ENCODE measurements around the gene MCC.

The MCC gene

DNA sequence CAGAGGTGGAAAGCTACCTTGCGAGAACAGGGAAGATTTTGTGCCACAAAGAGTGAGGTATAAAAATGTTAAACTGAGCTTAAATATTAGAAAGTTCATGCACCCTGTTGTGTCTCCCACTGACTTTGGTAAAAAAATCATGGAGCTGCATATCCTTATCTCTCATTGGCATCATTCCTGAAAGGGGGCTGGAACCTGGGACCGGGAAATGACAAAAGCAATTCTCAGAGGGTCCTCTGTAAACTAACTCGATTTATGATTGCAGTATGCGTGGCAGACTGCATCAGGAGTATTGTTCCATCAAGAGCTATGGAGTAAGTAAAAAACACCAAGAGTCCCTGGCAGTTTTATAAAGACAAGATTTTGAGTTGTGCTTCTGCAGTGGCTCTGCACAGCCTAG lies 362.9 kb downstream of the MCC start:
- no peak for DNase-seq

- DNase-seq = no peak
Observed at GRCh38 chr5:113124914-113125313, 363.3 kb downstream of the MCC start.

DNA sequence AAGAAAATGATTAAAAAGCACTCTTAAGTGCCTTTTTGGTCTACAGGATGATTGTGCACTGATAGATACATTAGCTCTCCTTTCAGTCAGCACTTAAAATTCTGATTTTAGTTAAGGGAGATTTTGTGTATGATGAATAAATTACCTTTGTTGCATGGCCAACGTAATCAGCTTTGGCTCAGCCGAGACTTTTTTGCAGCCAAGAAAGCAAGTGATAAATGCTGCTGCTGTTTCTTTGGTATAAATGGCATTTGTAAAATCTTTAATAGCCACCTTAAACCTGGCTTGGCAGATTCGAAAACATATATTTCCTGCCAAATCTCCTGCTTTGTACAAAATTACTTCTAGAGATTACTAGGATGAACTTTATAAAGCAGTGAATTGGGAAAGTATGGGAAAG lies 364.0 kb downstream of the MCC start:
- DNase-seq = no peak

DNA sequence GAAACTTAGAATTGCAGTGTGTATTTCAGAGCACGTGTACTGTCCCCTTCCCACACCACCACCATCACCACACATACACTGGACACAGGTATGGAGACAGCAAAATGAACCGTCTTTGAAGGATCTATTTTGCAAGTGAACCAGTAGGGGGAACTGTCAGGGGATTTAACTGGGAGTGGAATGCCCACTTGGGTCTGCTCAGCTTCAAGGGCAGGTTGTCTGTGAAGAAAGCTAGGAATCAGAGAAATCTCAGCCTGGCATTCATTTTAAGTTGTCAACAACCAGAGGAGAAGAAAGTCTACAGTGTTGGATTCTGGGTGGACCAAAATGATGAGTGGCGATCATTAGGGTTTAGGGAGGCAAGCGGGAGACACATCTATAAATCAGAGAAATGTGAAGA lies 364.6 kb downstream of the MCC start:
- no peak for DNase-seq

- no peak for DNase-seq
Observed at GRCh38 chr5:113122053-113122452, 366.2 kb downstream of the MCC start.

- no peak for DNase-seq
Observed at GRCh38 chr5:113119246-113119924, 368.9 kb downstream of the MCC start.

GRCh38 chr5:113118765-113119164 lies 369.5 kb downstream of the MCC start:
- no peak for DNase-seq

- DNase-seq = no peak
Observed at GRCh38 chr5:113118298-113118697, 370.0 kb downstream of the MCC start.

DNA sequence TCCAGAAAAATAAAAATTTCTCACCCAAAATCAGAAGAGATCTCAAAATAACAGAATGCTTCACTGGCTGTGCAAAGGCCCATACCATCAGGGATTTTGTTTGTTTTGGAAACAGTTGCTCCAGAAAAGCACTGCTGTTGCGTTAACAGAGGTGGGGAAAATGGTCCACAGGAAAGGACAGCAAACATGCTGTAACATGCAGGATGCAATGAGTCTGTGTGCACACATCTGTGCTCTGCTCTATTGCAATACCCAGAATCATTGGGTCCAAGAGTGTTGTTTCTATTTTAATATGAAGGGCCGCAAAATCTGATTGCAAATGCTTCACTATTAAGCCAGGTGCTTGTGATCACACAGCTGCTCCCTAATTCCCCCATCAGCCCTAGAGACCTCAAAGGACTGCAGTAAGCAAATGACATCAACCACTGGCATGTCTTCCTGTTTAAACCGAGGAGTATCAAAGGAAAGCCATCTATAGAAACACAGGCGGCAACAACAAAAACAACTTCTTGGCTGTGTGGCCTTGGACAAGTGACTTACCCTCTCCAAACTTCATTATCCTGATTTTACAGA lies 370.6 kb downstream of the MCC start:
- DNase-seq = no peak

DNA sequence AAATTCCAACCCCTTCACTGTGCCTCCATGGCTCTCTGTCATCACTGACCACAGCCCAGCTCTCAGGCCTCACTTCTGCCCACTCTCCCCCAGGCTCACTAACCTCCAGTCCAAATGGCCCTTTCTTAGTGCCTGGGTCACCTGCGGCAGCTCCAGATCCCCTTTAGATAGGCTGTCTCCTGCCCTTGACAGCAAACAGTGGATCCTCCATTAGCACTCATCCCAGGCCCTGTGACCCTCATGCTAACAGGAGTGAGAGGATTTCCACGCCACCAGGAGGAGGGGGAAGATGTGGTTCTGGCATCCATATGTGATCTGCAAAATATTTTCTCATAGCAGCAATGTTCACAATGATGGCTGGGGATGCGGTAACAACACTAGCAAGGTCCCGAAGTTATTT lies 372.3 kb downstream of the MCC start:
- no peak for DNase-seq

DNA sequence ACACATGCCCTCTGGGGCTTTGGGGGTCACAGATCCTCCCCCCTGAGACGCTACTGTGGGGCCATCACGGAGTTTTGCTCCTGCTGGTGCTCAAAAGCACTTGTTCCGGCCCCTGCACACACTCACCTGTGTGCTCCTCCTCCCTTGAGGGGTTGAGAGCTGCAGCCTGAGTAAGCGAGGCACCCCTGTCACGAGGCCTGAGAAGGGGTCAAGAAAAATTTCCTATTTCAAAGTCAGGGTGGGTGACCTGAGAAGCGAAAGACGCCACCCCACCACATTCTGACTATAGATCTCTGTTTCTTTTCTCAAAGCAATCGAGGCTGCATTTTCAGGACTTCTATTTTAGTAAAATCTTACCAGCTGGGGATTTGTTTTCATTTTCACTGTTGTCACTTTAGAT lies 373.2 kb downstream of the MCC start:
- no peak for DNase-seq

GRCh38 chr5:113114559-113114958 lies 373.7 kb downstream of the MCC start:
- DNase-seq = no peak

- no peak for DNase-seq
Observed at GRCh38 chr5:113112435-113112834, 375.8 kb downstream of the MCC start.

- DNase-seq = no peak
Observed at GRCh38 chr5:113110117-113110516, 378.1 kb downstream of the MCC start.

- DNase-seq = no peak
Observed at GRCh38 chr5:113109344-113109743, 378.9 kb downstream of the MCC start.

DNA sequence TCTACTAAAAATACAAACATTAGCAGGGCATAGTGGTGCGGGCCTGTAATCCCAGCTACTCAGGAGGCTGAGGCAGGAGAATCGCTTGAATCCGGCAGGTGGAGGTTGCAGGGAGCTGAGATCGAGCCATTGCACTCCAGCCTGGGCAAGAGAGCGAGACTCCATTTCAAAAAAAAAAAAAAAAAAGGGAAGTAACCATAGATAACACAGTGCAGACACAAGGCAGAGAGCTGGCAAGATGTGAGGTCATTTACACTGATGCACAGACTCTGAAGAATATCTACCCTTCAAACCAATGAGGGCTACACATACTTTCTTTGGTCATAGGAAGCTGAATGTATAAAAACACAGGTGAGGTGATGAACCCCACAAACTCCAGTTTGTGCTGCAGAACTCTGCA lies 379.8 kb downstream of the MCC start:
- DNase-seq = no peak

- DNase-seq = no peak
Observed at GRCh38 chr5:113106821-113107220, 381.4 kb downstream of the MCC start.

- no peak for DNase-seq
Observed at GRCh38 chr5:113105693-113106280, 382.5 kb downstream of the MCC start.

DNA sequence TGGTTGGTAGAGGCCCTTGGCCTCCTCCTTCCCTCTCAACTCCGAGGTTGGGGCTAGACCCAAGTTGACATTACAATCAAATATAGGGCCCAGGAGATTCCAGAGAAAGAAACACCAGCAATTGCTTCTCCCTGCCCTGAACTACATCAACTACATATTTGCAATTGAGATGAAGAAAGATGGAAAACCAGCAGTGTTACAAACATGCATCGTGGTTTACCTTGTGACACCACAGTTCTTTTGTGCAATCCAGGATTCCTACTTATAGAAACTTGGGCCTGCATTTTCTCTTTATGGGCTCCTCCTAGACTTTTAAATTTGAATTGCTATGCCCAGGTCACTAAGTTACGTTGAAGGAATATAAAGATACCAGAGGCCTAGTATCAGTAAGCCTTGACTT lies 384.9 kb downstream of the MCC start:
- DNase-seq = no peak

- DNase-seq = no peak
Observed at GRCh38 chr5:113102121-113102531, 386.1 kb downstream of the MCC start.

GRCh38 chr5:113100981-113101380 lies 387.3 kb downstream of the MCC start:
- DNase-seq = no peak

DNA sequence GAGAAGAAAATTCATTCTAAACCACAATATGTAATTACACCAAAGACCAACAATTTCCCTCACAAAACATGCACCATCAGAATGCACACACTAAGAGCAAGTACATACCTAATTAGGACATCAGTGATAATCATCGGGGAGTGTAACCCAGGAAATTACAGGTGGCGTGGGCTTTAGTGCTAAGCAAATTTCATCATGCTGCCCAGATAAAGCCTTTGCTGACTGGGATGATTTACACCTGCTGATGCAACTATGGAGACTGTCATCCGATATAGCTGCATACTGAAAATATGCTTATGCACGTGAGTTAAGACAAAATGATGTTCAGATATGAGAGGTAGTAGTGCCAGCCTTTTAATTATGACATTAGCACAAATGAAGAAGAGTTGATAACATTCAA lies 388.4 kb downstream of the MCC start:
- DNase-seq = no peak

GRCh38 chr5:113098378-113098777 lies 389.9 kb downstream of the MCC start:
- DNase-seq = no peak

DNA sequence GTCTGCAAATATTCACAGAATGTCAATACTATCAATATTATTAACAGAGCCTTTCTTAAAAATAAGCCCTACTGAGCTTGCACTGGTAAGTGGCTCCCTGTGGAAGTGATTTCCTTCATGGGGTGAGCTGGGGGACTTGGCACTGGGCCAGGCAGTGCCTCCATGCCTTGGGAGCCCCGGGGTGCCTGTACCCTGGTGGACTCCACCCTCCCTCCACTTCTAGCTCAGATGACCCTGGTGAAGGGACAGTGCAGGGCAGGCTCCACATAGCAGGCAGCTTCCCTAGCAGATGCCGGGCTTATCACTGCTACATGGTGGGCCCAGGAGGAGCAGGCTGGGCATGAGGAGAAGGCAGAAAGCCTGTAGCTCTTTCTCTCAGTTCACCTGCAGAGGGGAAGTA lies 392.4 kb downstream of the MCC start:
- DNase-seq = no peak

- DNase-seq = no peak
Observed at GRCh38 chr5:113093558-113093957, 394.7 kb downstream of the MCC start.

Data from stimulated activated CD4-positive, alpha-beta T cell treated with anti-CD3 and anti-CD28 coated beads, Interleukin-2, amount 100 ng/mL, for 24 hours (primary cell).